SIG-M5 (cell line): ENCODE results near the gene KIDINS220.

Source experiments
- DNase-seq: peaks from one replicate; lab custom pipeline; 2025; lab: John Stamatoyannopoulos, UW

The KIDINS220 gene

DNA sequence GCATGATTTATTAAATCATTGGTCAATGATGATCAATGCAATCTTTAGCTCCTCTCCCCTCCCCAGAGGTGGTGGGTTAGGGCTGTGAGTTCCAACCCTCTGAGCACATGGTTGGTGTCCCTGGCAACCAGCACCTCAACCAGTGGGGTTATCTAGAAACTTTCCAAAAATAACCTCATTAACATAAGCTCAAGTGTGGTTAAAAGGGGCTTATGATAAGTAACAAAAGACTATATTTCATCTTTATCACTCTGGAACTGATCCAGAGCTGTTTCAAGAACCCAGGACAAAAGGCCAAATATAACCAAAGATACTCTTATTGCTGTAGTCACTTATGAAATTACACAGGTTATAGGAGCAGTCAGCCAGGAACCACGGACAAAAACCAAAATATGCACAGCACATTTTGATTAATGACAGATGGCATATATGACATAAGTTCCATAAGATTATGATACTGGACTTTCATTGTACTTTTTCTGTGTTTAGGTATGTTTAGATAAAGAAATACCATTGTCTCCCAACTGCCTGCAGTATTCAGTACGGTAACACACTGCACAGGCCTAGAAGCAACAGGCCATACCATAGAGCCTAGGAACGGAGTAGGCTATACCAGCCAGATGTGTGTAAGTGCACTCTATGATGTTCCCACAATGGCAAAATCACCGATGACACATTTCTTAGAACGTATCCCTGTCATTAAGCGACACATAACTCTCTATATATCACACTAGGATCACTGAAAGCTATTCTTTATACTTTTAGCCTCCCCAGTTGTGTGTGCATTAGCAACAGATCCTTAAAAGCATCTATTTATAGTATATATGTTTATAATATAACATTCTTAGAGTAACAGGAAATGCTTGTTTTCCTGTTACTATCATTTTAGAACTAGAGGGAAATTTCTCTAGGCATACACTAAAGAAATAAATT is 31.9 kb downstream of the KIDINS220 start:
- DNase-seq: no peak

DNA sequence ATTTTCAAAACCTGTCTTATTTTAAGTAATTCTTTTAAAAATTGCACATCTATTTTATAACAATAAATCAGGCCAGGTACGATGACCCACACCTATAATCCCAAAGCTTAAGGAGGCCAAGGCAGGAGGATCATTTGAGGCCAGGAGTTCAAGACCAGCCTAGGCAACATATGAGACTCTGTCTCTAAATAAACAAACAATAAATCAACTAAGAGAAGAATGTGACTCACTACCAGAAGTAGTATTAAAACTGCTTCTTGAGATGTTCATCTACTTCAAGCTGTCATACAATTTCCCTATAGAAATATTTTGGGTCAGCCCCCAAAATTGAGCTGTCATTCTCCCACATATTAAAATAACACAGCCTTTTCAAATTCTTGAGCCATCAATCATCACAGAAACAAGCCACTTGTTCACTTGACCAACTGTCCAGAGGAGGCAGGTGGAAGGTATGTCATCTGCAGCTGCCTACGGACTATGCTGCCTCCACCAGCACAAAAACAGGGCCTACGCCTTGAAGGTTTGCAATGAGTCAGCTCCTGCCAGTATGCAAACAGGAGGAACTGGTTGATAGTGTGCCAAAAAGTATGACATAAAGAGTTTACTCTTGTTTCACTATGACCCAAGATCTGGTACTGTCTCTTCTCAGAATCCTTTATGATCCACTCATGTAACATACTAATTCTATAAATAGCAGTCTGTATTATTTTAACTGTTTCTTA is 33.6 kb downstream of the KIDINS220 start:
- DNase-seq: no peak

DNA sequence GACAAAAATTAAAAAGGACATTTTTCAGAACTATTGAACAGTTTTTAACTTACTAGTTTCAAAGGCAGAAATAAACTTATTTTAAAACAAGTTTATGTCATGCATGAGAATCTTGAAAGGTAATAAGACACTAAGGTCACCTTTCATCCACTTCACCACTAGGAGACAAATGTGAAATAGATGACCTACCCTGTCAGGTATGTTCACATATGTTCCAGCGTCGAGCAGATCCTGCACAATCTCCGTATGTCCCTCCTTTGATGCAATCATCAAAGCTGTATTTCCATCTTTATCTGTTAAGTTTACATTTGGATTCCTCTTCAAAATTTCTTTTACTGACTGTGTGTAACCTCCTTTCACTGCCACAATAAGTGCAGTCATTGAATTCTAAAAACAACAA is 34.7 kb downstream of the KIDINS220 start:
- DNase-seq: no peak

DNA sequence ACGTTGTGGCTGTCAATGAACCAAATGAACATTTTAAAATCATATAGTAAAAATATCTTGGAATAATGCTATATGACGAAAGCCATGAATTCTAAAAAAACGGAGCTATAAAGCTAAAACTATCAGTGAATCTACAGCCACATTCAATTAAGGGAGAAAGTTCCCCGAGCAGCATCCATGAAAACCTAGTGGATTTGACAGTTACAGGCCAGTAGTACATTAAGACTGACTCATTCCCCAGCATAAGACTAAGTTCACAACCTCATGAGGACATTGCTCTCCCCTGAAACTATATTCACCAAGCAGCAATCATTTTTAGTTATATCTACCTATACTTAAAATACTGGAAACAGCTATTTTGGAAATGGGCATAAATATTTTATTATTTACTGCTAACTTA is 36.6 kb downstream of the KIDINS220 start:
- no peak for DNase-seq

DNA sequence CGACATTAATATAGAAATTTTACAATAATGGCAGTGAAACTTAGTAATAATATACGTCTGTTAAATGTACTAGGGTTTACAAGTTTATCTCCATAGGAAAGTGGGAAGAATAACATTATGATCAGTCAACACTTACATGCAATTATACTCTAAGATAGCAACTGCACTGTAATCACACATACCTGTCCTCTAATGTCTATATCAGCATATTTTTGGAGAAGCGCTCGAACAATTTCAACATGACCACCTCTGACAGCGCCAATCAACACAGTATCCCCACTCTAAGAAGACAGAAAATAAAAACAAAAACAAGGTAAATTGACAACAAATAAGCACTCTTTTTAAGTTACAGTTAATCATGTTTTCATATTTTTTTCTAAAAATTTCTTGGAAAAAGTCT is 37.2 kb downstream of the KIDINS220 start:
- no peak for DNase-seq

DNA sequence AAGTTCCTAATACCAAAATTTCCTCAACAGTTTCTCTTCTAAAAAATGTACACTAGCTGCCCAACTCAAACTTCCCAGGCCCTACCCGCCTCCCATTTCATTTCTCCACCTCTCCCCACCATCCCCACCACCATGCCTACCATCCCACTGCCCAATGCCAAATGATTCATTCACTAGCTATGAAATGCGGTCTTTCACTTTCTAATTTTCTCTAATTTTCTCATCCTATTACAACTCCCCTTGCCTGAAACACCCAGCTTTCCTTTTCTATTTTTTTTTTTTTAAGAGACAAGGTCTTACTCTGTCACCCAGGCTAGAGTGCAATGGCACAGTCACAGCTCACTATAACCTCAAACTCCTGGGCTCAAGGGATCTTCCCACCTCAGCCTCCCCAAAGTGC is 38.4 kb downstream of the KIDINS220 start:
- DNase-seq: no peak

DNA sequence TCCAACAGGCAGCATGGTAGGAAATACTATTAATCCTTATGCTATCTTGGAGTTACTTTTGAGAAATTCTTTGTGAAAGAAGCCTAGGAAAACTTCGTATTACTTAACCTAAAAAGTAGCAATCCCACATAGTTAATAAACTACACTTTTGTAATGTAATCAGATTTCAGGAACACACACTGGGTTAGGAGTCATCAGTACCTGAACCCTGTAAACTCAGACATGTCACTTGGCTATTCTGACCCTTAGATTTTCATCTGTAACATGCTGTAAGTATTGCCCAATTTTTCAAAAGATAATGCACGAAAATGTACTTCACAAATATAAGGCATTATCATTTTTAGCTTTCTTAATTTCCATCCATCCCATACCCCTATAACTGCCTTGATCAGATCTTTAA is 39.0 kb downstream of the KIDINS220 start:
- DNase-seq: no peak

DNA sequence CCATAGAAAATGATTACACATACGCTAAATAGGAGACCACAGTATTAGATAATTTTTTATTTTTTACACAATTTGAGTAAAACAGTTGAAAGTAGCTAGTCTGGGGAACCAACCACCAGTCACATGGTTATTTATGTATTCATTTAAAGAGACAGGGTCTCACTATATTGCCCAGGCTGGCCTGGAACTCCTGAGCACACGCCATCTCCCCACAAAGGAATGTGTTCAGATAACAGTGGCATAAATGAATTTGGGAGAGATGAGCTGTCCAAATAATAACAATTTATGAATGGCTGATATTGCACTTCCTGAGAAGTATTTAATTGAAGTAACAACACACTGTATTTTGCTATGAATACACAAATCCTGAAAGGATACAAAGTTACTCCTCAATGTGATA is 39.7 kb downstream of the KIDINS220 start:
- no peak for DNase-seq

DNA sequence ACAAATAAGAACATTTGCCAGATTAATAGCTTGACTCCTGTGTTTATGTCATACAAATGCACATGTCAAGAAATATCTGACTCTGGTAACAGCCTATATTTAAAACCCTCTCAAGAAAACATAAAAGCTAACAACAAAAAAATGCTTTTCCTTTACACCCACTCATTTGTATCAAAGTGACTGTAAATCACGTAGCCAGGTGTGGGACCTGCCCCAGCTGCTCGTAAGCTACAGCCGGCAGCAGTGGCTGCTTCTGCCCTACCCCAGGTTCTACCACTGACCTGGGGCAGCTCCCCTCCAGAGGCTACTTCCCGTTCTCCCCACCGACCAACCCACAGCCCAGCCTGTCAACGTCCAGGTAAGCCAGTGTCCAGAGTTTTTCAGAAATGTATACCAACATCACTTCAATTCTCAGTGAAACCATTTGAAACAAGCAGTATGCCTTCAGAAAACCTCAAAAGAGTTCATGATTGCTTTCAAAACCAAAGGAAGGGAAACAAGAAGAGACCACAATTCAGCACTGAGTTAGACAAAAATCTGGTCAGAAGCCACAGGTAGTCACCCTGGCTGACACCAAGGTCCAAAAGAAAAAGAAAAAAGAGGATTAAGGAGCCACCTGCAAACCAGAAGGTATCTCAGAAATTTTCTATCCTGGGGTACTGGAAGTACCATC is 40.4 kb downstream of the KIDINS220 start:
- no peak for DNase-seq

DNA sequence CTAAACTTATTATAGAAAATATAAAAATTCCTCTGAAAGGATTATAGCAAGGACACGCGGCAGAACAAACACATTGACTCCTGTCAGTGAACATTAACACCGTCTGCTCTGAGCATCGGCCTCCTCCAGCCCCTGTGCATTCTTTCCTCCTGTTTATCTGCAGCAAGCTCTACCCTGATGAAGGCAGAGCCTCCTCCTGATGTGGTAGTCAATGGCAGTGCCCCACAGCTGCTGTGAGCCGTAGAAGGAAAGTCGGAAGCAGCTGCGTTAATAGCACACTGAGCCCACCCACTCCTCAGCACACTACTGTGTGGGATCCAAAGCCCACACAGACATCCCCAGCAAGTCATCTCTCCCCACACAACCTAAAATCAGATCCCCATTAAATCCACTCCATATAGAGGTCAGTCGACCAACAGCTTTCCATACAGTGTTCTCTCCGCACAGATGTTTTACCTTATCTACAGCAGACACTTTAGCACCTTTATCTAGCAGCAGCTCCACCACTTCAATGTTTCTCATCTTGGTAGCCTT is 41.0 kb downstream of the KIDINS220 start:
- no peak for DNase-seq

DNA sequence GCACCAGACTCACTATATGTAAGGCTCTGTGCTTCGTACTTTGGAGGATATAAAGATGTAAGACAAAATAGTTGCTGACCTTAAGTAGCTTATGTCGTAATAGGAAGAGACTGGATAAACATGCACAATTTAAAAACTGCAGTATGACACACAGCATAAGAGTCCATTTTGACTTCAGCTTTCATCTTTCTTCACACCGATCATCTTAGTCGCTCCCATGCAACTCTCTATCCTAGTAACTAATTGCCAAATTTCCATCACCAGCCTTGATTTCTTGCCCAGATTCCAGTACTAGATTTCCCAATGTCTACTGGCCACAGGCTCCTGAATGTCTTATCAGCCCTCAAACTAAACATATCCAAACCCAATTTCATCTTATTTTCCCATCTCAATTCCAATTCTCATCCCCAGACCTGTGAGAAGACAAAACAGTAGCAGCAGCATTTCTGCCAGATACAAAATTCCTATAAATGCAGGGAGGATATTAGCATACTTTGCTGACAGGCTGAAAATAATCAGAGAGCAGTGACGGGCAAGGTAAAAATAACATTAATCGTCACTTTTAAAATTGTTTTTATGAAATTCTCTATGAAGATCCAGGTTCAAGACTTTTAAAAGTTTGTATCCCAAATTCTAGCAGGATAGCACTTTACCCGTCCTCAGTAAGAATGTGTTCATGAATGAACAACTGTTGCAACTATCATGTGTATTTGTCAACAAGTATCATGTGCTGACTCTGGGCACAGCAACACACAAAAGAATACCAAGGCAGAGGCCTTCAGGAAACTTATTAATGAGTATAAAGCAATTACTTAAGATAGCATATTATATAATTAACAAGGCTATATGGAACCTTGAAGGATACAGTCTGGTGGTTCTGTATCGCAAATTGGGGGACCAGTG is 42.2 kb downstream of the KIDINS220 start:
- no peak for DNase-seq

DNA sequence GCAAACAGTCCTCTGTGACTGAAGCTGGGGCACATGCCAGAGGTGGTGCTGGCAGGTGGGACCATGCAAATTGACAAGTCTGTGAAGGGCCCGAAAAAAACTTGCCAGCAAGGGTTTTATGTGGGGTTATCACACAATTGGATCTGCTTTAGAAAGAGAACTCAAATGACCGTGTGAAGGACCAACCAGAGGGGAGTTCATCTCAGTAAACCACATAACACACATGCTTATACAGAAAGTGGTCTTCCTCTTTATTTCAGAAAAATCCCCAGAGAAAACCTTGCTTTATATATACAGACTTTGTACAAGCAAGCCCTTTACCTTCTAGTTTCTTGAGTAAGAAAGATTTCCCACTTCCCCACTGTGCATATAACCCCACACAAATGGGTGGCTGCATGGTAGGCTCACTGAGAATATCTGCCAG is 46.7 kb downstream of the KIDINS220 start:
- DNase-seq: no peak

DNA sequence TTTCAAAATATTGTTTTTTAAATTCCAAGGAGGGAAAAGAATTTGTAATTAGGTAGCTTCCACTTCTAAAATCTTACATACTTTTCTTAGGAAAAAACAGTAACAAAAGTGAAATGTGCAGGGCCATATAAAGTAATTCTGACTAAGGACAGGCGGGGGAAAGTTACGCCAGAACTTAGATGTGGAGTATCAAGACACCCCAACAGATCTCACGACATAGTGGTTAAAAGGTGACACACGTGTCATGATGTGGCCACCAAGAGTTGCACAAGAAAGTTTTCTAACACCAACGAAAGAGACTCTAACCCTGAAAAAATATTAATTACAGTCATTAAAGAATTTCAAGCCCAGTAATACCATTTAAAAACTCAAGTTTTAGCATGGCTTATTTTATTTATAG is 51.0 kb downstream of the KIDINS220 start:
- DNase-seq: no peak

DNA sequence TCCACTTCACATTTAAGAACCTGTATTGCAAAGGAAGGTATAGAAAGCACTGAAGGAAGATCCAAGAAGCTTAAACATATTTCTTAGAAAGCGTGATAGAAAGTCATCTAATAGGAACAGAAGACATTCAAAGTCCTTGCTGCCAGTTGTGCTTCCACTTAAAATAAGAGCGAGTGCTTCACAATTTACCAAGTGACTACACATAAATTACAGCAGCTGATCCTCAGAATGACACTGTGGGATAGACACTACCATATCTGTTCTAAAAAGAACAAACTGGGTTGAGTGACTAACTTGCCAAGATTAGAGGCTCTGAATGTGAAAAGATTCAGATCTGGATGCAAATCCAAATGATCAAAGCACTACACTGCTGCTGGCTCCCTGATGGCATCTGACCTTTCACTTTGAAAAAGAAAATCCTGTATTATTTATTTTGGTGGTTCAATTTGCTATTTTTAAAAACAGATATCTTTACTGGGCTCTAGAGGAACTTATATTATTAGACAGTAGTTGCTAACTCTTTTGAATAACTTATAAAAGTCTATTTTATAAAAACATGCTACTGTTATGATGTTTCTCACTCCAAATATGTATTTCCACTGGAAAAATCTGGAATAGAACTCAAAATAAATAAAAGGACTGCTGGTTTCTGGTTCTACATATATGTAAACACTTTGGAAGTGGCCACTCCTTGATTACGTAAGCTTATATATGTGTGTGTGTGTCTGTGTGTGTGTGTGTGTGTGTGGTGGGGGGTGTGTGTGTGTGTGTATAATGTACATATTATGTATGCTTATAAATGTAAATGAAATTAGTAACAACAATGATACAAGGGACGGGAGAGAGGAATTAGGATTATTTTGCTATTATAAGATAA is 57.4 kb downstream of the KIDINS220 start:
- no peak for DNase-seq

DNA sequence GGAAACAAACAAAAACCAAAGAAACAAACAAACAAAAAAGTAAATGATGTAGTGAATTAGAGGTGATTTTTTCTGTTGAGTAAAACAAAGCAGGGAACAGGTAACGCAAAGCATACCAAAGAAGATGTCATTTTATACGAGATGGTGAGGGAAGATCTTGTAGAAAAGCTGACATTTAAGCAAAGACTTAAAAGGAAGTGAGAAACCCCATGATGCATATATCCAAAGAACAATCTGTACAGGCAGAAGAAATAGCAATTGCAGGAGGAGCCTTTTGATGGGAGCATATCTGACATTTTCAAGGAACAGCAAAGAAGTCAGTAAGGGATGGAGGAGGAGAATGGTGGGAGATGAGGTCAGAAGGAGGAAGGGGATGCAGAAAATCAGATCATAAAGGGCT is 63.0 kb downstream of the KIDINS220 start:
- no peak for DNase-seq

DNA sequence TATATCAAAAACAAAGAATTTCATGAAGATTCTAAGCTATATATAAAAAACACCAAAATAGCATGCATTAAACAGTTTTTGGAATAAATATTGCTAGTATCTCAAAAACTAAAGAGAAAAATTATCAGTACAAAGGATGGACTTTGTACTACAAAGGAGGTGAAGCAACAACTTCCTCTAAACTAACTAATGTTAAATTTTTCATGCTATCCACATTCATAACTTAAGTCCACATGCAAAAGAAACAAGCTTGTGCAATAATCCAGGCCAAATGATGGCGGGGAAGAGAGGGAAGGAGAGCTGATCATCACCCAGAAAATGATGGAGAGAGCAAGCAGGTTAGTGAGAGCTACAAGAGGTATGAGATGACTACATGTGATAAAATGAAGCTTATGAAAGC is 70.1 kb downstream of the KIDINS220 start:
- DNase-seq: no peak

DNA sequence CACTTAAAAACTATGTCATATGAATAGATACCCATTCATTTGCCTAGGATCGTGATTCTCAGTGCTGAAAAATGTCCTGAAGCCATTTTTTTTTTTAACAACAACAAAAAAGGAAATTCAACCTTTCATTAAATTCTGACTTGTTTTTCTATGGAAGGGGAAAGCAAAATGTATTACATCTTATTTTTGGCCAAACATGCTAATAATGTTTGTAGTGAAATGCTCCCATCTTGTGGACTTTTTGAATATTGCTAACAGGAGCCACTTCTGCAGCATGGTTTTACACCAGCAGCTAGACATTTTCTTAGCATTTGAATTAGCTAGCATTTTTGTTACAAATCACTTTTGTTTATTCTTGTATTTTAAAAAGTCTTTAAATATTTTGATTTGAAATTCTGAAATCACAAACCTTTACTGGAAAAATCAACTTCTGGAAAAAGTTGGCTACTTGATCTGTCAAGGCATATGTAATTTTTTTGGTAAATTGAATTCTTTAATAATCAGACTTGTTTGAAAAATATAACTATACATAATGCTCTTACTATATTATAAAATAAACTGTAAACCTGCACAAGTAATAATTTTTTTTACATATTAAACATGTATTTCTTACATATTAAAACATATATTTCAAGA is 75.8 kb downstream of the KIDINS220 start:
- no peak for DNase-seq

DNA sequence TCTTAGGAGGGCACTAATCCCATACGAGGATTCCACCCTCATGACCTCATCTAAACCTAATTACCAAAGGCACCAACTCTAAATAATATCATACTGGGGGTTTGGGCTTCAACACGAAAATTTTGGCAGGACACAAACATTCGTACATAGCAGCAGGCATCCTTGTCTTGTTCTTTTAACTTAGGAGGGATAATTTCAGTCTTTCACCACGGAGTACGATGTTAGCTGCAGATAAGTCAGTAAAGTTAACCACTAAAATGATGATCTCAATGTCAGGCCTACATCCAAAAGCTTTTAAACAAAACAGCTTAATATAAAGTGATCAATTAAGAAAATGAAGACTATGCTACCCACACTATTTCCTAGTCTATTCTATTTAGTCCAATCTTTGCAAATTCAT is 80.7 kb downstream of the KIDINS220 start:
- DNase-seq: no peak

DNA sequence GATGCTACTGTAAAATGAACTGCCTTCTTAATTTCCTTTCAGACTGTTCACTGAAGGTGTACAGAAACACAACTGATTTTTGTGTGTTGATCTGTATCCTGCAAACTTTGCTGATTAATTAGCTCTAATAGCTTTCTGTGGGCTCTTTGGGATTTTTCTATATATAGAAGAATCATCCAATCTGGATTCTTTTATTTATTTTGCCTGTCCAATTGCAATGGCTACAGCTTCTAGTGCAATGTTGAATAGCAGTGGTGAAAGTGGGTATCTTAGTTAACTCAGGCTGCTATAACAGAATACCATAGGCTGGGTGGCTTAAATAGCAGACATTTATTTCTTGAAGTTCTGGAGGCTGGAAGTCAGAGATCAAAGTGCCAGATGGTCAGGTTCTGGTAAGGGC is 81.2 kb downstream of the KIDINS220 start:
- DNase-seq: no peak
